Measurements from ENCODE around the gene CORO1C. TPM values are rescaled to one million over a fixed set of nuclear protein-coding genes. Genes with fewer than 3 reads are reported as not detected.

The CORO1C gene
- total and polyA plus RNA-seq, 2 donors (not counting 3 experiments of a cell fraction or from before 2014, with no cell fraction given), result 150 to 240 TPM

- peak overlapping the region; percentile 41 for H3K4me2 ChIP-seq (ENCODE audit: insufficient read depth, low read length)
- H3K79me2 ChIP-seq (ENCODE audit: control insufficient read depth, insufficient read depth, low read length), result peaks cover 80% of the 10 kb centered on the region
- dilution Hi-C loops (cut with MboI; ENCODE audit: extremely low pct_ligation_motif_present, low sequenced_read_pairs), result no loop called here
- TSS peak; percentile 85 for BruUV-seq (replicated peaks)
- H3K36me3 ChIP-seq (ENCODE audit: control insufficient read depth in 2 of 2, extremely low read depth in 1 of 2, insufficient read depth in 2 of 2, low read length in 2 of 2), result peaks cover 0 to 3% of the 10 kb centered on the region in 2 experiments
- intact Hi-C loops (cut with micrococcal nuclease), result loop anchor here (1.0 to 2.0 kb wide), 8 partner anchors 27 to 163 kb away; partner anchors contain the start of genes CORO1C and ISCU
- CTCF ChIA-PET, result interaction anchor here (0.6 to 5.7 kb wide), 14 partner anchors 10 to 259 kb away, joined by 3 to 59 read pairs (median 4); no protein-coding TSS in a partner anchor
- DNase-seq (ENCODE audit: low read depth, low spot score) (peak; percentile 99), FAIRE-seq (peak; percentile 89)
- H3K4me1 ChIP-seq (ENCODE audit: control insufficient read depth, extremely low read depth, insufficient read depth, low read length), result peaks cover 49% of the 10 kb centered on the region
- H3K9me1 ChIP-seq (replicated peaks; ENCODE audit: control insufficient read depth, extremely low read depth, insufficient read depth, low read length), result no peaks in the 10 kb centered on the region
- peak; percentile 72 for TF ChIP-seq JUN (IDR thresholded peaks at IDR 0.05; ENCODE audit: borderline replicate concordance, insufficient read depth, insufficient read length, low read depth)
- peak; percentile 63 for TF ChIP-seq GATA2 (IDR thresholded peaks at IDR 0.05; ENCODE audit: insufficient read depth, insufficient read length, low read depth, low read length)
- TF ChIP-seq POLR2A (IDR thresholded peaks at IDR 0.05; ENCODE audit: low read depth, low read length), result peak; percentile 56
- TF ChIP-seq, protein P1, sequence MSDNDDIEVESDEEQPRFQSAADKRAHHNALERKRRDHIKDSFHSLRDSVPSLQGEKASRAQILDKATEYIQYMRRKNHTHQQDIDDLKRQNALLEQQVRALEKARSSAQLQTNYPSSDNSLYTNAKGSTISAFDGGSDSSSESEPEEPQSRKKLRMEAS (IDR thresholded peaks at IDR 0.05; ENCODE audit: insufficient read depth, insufficient read length), result no peak
- TF ChIP-seq, protein P2, sequence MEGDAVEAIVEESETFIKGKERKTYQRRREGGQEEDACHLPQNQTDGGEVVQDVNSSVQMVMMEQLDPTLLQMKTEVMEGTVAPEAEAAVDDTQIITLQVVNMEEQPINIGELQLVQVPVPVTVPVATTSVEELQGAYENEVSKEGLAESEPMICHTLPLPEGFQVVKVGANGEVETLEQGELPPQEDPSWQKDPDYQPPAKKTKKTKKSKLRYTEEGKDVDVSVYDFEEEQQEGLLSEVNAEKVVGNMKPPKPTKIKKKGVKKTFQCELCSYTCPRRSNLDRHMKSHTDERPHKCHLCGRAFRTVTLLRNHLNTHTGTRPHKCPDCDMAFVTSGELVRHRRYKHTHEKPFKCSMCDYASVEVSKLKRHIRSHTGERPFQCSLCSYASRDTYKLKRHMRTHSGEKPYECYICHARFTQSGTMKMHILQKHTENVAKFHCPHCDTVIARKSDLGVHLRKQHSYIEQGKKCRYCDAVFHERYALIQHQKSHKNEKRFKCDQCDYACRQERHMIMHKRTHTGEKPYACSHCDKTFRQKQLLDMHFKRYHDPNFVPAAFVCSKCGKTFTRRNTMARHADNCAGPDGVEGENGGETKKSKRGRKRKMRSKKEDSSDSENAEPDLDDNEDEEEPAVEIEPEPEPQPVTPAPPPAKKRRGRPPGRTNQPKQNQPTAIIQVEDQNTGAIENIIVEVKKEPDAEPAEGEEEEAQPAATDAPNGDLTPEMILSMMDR (IDR thresholded peaks at IDR 0.05; ENCODE audit: extremely low read depth in 1 of 2, insufficient read depth in 1 of 2, low read depth in 1 of 2, low read length in 2 of 2), result peak in 1 of 2 donors; percentile 31
- peak; percentile 65 for TF ChIP-seq POLR2AphosphoS5 (IDR thresholded peaks at IDR 0.05; ENCODE audit: insufficient read depth, low read depth, low read length)
- TF ChIP-seq EZH2 (IDR thresholded peaks at IDR 0.05; ENCODE audit: borderline replicate concordance, low read depth, low read length, severe bottlenecking), result no peak
- TF ChIP-seq FOS (IDR thresholded peaks at IDR 0.05; ENCODE audit: borderline replicate concordance, insufficient read depth, low read length), result peak; percentile 82
- no peak for TF ChIP-seq MYC (IDR thresholded peaks at IDR 0.05; ENCODE audit: low read depth, low read length)
- no peaks in the 10 kb centered on the region for H3K27me3 ChIP-seq (ENCODE audit: control insufficient read depth in 2 of 2, insufficient read depth in 2 of 2, low read length in 2 of 2)
- H2AFZ ChIP-seq (ENCODE audit: low read depth, low read length), result no peak overlapping the region
- H3K27ac ChIP-seq (ENCODE audit: insufficient read depth, low read depth, low read length), result peak overlapping the region; percentile 89
- H3K4me3 ChIP-seq (replicated peaks in 1 of 3; ENCODE audit: insufficient read depth in 1 of 3, low read depth in 1 of 3, low read length in 3 of 3), result peak overlapping the region in 1 of 3 experiments; percentile 7
- peak overlapping the region; percentile 80 for H3K9ac ChIP-seq (replicated peaks; ENCODE audit: extremely low read depth, insufficient read depth, low read length)
- H3K9me3 ChIP-seq (replicated peaks; ENCODE audit: control insufficient read depth, insufficient read depth, low read length), result no peaks in the 10 kb centered on the region
- POLR2A ChIA-PET, result interaction anchor here (0.5 to 2.6 kb wide), 11 partner anchors 9 to 159 kb away, joined by 3 to 11 read pairs (median 6); no protein-coding TSS in a partner anchor
- no peaks in the 10 kb centered on the region for H4K20me1 ChIP-seq (replicated peaks; ENCODE audit: control insufficient read depth, extremely low read depth, insufficient read depth, low read length)
These were observed 39.9 kb downstream of the CORO1C start for GRCh38 chr12:108691175-108691997.

All from endothelial cell of umbilical vein (primary cell).